Stimulated activated naive CD8-positive, alpha-beta T cell treated with anti-CD3 and anti-CD28 coated beads, Interleukin-15, Interleukin-2, amounts not matched to agents 100 ng/mL and 50 ng/mL, for 24 hours (primary cell): ENCODE results near the gene EFCAB6.

ENCODE experiments used
- H3K27ac Mint-ChIP-seq: one replicate; pipeline ENCODE4 v1.8.0; 2021; ENCODE audit warnings: mild to moderate bottlenecking, mixed read lengths
- H3K27me3 Mint-ChIP-seq: one replicate; pipeline ENCODE4 v1.8.0; 2021; ENCODE audit warnings: mixed read lengths
- H3K36me3 Mint-ChIP-seq: one replicate; pipeline ENCODE4 v1.8.0; 2021; ENCODE audit warnings: low read depth, mixed read lengths
- H3K4me1 Mint-ChIP-seq: one replicate; pipeline ENCODE4 v1.8.0; 2021; ENCODE audit warnings: low read depth, mixed read lengths
- H3K4me3 Mint-ChIP-seq: one replicate; pipeline ENCODE4 v1.8.0; 2021; ENCODE audit warnings: mild to moderate bottlenecking, mixed read lengths
- H3K9me3 Mint-ChIP-seq: one replicate; pipeline ENCODE4 v1.8.0; 2021; ENCODE audit warnings: mixed read lengths

Gene EFCAB6

DNA sequence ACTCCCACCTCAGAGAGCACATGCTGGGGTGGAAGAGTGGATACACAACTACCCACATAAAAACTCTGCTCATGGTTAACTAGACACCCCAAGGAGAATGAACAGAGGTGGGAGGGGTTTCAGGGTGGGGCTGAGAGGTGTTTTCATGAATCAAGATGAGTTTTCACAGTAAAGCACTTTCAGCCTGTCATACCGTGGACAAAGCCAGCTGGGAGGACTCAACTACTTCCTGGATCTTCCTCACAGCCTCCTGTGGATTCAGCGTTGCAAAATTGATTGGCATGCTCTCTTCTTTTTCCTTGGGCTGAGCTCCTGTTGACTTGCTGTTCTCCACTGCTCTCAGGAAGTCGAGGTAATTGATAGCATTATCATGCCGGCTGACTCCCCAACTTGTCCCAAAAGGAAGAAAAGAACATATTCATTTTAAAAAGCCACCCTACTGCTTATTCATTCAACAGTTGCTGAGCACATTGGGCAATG, 231.8 kb downstream of the EFCAB6 start:
- Mint-ChIP-seq H3K4me1 (no peaks in the 10 kb centered on the region), H3K36me3 (no peaks in the 10 kb centered on the region), H3K27ac (no peak overlapping the region), H3K27me3 (peaks cover 19% of the 10 kb centered on the region), H3K4me3 (no peak overlapping the region), H3K9me3 (peaks cover 14% of the 10 kb centered on the region)

DNA sequence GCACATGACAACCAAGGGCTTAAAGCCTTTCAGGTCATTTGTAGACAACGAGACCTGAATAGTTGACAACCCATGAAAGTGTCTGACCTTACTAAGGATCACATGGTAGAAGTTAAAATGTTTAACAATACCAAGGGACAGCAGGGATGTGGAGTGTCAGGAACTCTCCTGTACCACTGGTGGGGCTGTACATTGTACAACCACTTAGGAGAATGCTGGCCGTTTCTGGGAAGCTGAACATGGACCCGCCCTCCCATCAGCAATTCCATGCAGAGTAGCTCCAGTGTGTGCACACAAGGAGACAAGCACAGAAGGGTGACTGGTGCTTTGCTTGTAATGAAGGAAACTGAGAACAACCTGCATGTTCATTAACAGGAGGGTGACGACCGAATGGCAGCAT, 237.4 kb downstream of the EFCAB6 start:
- no peaks in the 10 kb centered on the region for H3K9me3 Mint-ChIP-seq
- H3K36me3 Mint-ChIP-seq: no peaks in the 10 kb centered on the region
- H3K4me3 Mint-ChIP-seq: no peak overlapping the region
- peaks cover 8% of the 10 kb centered on the region for H3K27me3 Mint-ChIP-seq
- H3K4me1 Mint-ChIP-seq: no peaks in the 10 kb centered on the region
- no peak overlapping the region for H3K27ac Mint-ChIP-seq

DNA sequence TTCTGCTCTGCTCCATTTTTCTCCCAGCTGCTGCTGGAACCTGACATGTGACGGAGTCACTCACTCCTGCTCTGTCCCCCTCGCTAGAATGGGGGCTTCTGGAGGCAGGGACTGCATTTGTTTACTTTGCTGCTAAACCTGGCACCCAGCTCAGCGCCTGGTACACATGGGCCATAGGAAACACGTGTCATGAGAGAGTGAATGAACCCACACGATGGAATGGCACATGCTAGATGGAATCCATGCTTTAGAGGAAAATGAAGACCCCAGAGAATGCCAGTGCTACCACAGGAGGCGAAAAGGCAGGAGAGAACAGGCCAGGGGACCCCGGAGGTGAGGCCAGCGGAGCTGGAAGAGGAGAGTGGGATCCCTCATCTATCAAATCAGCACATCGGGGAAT, 239.4 kb downstream of the EFCAB6 start:
- H3K4me3 Mint-ChIP-seq: no peak overlapping the region
- H3K27ac Mint-ChIP-seq: no peak overlapping the region
- H3K36me3 Mint-ChIP-seq: no peaks in the 10 kb centered on the region
- H3K9me3 Mint-ChIP-seq: no peaks in the 10 kb centered on the region
- H3K27me3 Mint-ChIP-seq: peaks cover 8% of the 10 kb centered on the region
- H3K4me1 Mint-ChIP-seq: no peaks in the 10 kb centered on the region

DNA sequence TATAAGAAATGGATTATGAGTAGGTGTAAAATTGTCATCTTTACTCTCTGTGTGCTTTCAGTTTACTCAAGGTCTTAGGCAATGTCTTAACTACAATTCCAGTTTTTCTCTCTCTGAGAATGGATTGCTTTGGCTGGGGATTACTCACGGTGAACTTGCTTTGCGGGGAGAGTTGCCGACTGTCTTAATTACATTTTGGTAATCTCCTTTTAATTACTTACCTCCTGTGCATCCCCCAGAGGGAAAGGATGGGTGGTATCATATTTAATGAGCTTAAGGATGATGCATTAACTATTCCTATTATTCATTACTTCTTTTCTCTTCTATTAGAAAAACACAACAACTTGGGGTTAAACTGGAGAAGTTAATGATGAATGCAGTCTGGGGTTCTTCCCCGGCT, 240.9 kb downstream of the EFCAB6 start:
- no peaks in the 10 kb centered on the region for H3K4me1 Mint-ChIP-seq
- H3K36me3 Mint-ChIP-seq: no peaks in the 10 kb centered on the region
- H3K9me3 Mint-ChIP-seq: no peaks in the 10 kb centered on the region
- H3K27ac Mint-ChIP-seq: no peak overlapping the region
- peaks cover 8% of the 10 kb centered on the region for H3K27me3 Mint-ChIP-seq
- no peak overlapping the region for H3K4me3 Mint-ChIP-seq

DNA sequence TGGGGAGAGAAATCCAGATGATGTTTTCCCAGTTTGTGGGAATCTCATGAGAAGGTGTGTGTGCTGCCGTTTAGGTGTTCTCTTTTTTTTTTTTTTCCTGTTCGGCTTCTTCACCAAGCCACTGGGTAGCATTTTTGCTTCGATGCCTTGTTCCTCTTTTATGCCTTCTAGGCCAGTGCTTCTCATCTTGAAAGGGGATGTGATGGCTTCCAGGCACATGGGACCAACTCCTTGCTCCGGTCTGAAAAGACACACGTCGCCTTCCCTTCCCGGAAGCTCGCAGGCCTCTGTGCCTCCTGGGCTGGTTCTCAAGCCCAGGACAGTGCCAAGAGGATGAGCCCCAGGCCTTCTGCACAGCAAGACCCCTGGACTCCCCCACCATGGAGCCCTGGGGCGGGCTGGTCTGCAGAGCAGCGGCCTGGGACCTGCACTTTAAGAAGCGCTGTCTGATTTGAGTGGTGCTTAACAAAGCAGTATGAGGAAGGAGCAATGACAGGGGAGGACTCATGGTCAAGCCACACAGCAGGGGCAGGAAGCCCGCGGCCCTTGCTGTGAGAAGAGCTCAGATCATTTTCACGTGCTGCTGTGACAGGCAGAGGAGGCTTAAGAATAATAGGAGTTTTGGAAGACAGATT, 241.5 kb downstream of the EFCAB6 start:
- Mint-ChIP-seq H3K4me3 (no peak overlapping the region), H3K4me1 (no peaks in the 10 kb centered on the region), H3K27me3 (peaks cover 8% of the 10 kb centered on the region), H3K9me3 (no peaks in the 10 kb centered on the region), H3K27ac (no peak overlapping the region), H3K36me3 (no peaks in the 10 kb centered on the region)

DNA sequence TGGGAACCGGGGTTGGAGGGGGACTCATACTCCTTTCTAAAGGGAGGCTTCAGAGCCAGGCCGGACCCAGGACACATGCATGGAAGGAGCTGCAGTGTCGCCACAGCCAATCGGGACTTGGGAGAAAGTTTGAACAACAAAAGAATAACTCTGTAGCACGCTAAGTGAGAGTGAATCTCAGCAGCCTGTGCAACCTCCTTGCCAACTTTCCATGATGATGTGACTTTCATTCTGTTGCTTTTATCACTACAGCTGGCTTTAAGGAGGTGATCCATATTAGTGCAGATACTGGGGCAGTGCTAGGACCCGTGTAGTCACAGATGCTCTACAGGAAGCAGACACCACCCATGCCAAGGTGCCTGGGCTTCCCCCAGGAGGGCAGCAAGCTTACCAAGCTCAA, 243.0 kb downstream of the EFCAB6 start:
- H3K4me1 Mint-ChIP-seq: no peaks in the 10 kb centered on the region
- H3K9me3 Mint-ChIP-seq: no peaks in the 10 kb centered on the region
- no peak overlapping the region for H3K4me3 Mint-ChIP-seq
- H3K36me3 Mint-ChIP-seq: no peaks in the 10 kb centered on the region
- peaks cover 8% of the 10 kb centered on the region for H3K27me3 Mint-ChIP-seq
- no peak overlapping the region for H3K27ac Mint-ChIP-seq

DNA sequence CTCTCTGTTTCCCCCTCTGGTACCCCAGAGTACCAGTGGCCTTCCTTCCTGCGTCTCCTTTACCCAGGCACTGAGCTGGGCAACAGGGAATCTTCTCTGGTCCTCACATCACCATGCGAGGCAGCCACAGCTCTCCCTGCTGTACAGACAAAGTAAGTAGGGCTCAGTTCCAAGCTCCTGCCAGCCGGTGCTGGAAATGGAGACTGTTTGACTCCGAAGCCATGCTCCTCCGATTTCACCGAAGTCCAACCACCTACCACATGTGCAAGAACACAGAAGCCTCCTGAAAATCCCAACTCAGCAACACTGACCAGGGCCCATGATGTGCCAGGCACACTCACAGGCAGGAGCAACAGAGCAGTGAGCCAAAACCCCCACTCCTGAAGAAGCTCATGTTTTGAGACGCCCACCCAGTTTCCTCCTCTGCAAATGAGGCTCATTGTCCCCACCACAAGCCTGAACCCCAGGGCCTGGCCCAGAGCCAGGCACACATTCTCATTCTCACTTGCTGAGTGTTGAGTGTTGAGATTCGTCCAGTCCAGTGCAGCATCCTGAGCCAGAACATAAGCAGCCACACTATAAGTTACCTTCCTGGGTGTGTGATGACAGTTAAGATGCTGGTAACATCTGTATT, 244.3 kb downstream of the EFCAB6 start:
- Mint-ChIP-seq H3K4me3 (no peak overlapping the region), H3K27ac (no peak overlapping the region), H3K9me3 (no peaks in the 10 kb centered on the region), H3K36me3 (no peaks in the 10 kb centered on the region), H3K27me3 (peaks cover 8% of the 10 kb centered on the region), H3K4me1 (no peaks in the 10 kb centered on the region)

DNA sequence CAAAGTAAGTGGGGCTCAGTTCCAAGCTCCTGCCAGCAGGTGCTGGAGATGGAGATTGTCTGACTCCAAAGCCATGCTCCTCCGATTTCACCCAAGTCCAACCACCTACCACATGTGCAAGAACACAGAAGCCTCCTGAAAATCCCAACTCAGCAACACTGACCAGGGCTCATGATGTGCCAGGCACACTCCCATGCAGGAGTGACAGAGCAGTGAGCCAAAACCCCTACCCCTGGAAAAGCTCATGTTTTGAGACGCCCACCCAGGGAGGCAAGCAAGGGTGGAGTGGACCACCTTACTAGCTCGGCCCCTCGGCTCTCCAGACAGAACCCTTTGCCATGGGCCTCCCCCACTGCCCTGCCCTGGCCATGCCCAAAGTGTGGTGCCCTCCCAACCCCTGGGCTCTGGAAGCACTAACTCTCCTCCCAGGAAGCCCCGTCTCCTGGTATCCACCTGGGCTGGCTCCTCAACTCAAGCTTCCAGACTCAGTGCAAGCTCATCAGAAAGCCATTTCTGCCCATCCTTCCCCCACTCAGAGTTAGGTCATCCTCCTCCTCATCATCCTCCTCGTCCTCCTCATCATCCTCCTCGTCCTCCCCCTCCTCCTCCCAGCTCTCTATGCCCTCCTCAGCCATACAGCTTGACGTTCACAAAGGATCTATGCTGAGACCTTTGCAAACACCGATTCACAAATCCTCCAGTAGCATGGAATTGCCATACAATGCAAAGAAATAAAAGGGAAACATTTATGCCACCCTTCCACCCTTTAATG, 245.4 kb downstream of the EFCAB6 start:
- Mint-ChIP-seq H3K27me3 (peaks cover 8% of the 10 kb centered on the region), H3K4me3 (no peak overlapping the region), H3K9me3 (no peaks in the 10 kb centered on the region), H3K27ac (no peak overlapping the region), H3K4me1 (no peaks in the 10 kb centered on the region), H3K36me3 (no peaks in the 10 kb centered on the region)

DNA sequence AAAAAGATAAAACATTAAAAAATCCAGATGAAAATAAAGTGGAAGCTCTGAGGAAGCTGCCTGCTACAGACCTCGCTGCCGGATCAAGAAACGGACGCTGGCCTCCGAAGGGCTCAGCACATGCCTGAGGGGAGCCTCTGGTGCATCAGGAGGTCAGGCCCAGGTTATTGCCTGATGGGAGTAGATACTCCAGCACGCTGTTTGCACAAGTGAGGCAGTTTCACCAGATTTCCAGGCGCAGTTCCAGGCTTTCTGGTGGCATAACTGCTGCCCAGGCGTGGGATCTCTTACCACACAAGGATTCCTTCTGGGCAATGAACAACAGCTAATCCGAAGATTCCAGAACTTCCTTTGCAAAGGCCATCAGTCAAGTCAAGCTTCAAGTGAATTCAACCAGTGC, 246.1 kb downstream of the EFCAB6 start:
- Mint-ChIP-seq H3K27ac (no peak overlapping the region), H3K36me3 (no peaks in the 10 kb centered on the region), H3K9me3 (no peaks in the 10 kb centered on the region), H3K4me3 (no peak overlapping the region), H3K4me1 (no peaks in the 10 kb centered on the region), H3K27me3 (peaks cover 7% of the 10 kb centered on the region)

DNA sequence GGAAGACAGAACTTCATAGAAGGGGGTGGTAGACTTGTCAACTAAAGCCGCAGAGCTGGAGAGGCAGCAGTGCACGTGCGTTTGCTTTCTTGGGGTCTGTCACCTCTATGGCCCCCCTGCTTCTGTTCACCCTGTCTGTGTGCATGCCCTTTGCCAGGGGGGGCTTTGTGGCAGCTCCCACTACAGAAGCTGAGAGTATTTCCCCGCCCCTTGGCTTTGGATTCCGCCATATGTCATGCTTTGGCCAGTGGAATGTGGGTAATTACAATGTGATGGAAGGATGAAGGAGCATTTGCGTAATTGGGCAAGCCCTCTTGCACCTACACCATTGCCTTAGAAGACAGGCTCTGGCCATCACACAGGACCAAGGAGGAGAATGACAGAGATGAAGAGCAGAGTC, 247.2 kb downstream of the EFCAB6 start:
- Mint-ChIP-seq H3K27ac (no peak overlapping the region), H3K4me1 (no peaks in the 10 kb centered on the region), H3K27me3 (peaks cover 3% of the 10 kb centered on the region), H3K36me3 (no peaks in the 10 kb centered on the region), H3K9me3 (no peaks in the 10 kb centered on the region), H3K4me3 (no peak overlapping the region)

DNA sequence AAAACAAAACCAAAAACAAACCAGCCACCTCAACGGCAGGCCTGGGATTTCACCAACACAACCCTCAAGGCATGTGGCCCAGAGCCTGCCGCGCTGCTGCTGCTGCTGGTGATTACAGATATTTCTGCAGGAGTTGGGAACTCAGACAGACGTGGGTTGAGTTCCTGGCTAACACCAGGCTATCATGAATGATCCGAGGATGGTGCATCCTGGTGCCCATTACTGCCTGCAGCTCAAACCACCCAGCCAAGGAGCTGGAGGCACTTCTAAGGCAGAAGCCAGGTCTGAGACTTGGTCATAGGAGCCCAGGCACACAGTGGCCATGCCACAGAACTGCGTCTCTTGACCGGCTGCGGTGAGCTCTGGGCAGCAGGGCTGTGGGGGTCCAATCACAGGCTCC, 248.5 kb downstream of the EFCAB6 start:
- H3K4me3 Mint-ChIP-seq: no peak overlapping the region
- no peaks in the 10 kb centered on the region for H3K36me3 Mint-ChIP-seq
- H3K9me3 Mint-ChIP-seq: no peaks in the 10 kb centered on the region
- H3K4me1 Mint-ChIP-seq: no peaks in the 10 kb centered on the region
- H3K27ac Mint-ChIP-seq: no peak overlapping the region
- H3K27me3 Mint-ChIP-seq: peaks cover 3% of the 10 kb centered on the region

DNA sequence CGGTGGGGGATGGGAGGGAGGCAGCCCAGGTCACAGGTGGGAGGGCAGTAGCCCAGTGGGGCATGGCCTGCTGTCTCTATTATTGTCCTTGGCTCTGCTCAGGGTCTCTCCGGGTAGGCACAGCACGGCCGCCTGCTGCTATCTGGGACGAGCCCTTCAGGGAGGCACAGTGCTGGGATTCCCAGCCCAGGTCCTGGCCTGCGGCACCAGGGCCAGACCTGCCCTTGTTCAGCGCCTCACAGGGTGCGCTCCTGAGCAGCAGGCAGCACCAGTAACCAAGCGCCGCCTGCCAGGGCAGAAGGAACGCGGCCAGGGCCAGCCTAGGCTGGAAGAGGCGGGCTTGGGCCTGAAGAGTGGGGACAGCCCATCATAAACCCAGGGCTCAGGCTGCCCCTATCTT, 249.3 kb downstream of the EFCAB6 start:
- H3K27me3 Mint-ChIP-seq: peaks cover 3% of the 10 kb centered on the region
- H3K36me3 Mint-ChIP-seq: no peaks in the 10 kb centered on the region
- no peaks in the 10 kb centered on the region for H3K9me3 Mint-ChIP-seq
- H3K4me1 Mint-ChIP-seq: no peaks in the 10 kb centered on the region
- no peak overlapping the region for H3K27ac Mint-ChIP-seq
- H3K4me3 Mint-ChIP-seq: no peak overlapping the region

DNA sequence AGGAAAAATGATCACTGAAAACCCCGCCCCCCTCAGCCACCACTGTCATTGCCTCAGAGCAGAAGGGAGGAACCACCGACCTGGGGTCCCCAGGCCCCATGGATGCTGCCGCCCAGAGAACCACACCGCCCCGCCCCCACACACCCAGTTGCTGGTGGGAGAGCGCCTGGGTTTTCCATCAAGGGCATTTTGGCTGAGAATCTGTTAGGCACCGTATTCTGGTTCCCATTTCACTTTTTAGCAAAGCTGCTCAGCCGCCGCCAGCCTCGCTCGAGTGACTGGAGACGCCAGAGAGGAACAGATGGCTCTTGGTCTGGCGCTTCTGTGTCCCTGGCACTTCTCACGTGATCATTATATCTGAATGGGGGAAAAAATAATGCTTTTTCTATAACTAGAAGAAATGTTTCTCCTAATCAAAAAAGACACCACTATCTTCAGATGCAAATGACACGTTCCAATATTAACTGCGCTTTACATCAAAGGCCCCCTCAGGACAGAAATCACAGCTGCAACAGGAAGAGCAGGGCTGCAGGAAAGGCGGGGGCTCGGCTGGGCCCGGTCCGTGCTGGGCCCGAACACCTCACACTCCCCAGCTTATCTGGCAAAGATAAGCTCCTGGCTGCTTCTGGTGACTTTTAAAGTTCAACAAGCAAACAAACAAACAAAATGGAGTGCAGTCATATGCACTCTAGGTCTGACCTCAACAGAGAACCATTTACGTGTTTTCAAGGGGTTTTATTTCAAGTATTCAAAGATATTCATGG, 250.5 kb downstream of the EFCAB6 start:
- Mint-ChIP-seq H3K9me3 (no peaks in the 10 kb centered on the region), H3K27me3 (no peaks in the 10 kb centered on the region), H3K4me1 (no peaks in the 10 kb centered on the region), H3K36me3 (no peaks in the 10 kb centered on the region), H3K27ac (no peak overlapping the region), H3K4me3 (no peak overlapping the region)

DNA sequence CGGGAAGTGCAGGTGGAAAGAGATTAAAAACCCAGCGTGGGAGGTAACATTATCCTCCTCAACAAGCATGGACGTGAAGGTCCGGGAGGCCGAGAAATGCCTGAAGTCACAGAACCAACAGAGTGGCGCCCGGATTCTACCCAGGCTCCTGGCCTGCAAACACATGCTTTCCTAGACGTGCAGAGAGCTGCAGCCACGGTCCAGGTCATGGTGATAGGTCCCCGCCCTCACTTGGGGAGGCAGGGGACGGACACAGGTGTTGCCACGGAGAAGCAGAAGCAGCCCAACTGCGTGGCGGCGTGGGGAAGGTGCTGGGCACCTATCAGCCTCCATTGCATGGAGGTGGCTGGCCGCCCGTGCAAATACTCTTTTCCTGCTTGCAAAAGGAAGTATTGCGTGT, 251.5 kb downstream of the EFCAB6 start:
- Mint-ChIP-seq H3K4me3 (no peak overlapping the region), H3K4me1 (no peaks in the 10 kb centered on the region), H3K27me3 (peaks cover 3% of the 10 kb centered on the region), H3K27ac (no peak overlapping the region), H3K9me3 (no peaks in the 10 kb centered on the region), H3K36me3 (no peaks in the 10 kb centered on the region)
